Measurements from ENCODE around the gene NFS1. TPM values are rescaled to one million over a fixed set of nuclear protein-coding genes. Genes with fewer than 3 reads are reported as not detected.

NFS1 gene
- total and polyA plus RNA-seq, 2 of the 4 experiments (the other 2 are of a cell fraction): 16.5 to 35.6 TPM

- Histone ChIP-seq H4K20me1 (ENCODE audit: insufficient read depth, low read length) (peaks cover 96% of the 10 kb centered on the region), H3K4me2 (ENCODE audit: low read depth, low read length) (no peak overlapping the region), H3K79me1 (ENCODE audit: low read depth in 1 of 2, low read length in 2 of 2) (peaks cover 0 to 36% of the 10 kb centered on the region in 2 experiments; a peak in 3 of 4 replicates), H3K9me1 (ENCODE audit: insufficient read depth, low read length) (no peaks in the 10 kb centered on the region; the same call in 1 of the 2 replicates), H3K27me3 (ENCODE audit: control insufficient read depth, insufficient read depth, low read length) (no peaks in the 10 kb centered on the region), H4K5ac (ENCODE audit: low read depth, low read length) (no peak overlapping the region), H3K9me3 (ENCODE audit: control insufficient read depth, insufficient read depth, low read length) (no peaks in the 10 kb centered on the region), H2AFZ (replicated peaks; ENCODE audit: low read length, poor library complexity) (no peak overlapping the region), H3K18ac (ENCODE audit: low read depth, low read length) (no peak overlapping the region), H2AK5ac (ENCODE audit: low read depth, low read length) (no peak overlapping the region), H2AK9ac (replicated peaks; ENCODE audit: low read depth, low read length, poor library complexity) (no peak overlapping the region), H3K4ac (ENCODE audit: low read depth, low read length) (no peak overlapping the region), H3K27ac (ENCODE audit: insufficient read depth, low read length) (no peak overlapping the region), H3K36me3 (ENCODE audit: control insufficient read depth, insufficient read depth, low read length) (peaks cover 71% of the 10 kb centered on the region), H3K23ac (ENCODE audit: low read depth, low read length) (no peak overlapping the region), H2BK120ac (ENCODE audit: low read depth, low read length) (no peak overlapping the region), H2BK5ac (ENCODE audit: low read depth, low read length, poor library complexity, severe bottlenecking) (no peak overlapping the region), H2BK20ac (ENCODE audit: low read depth, low read length) (no peak overlapping the region), H4K8ac (ENCODE audit: low read depth in 2 of 2, low read length in 2 of 2) (no peak overlapping the region), H3K4me1 (ENCODE audit: control insufficient read depth, insufficient read depth, low read length) (0 out of 2 replicates have a peak, but pooled peaks cover 1% of the 10 kb centered on the region), H3K14ac (replicated peaks; ENCODE audit: low read depth, low read length) (no peak overlapping the region), H4K91ac (ENCODE audit: insufficient read depth, low read depth, low read length) (no peak overlapping the region), H3K9ac (ENCODE audit: low read depth, low read length) (no peak overlapping the region; the same call in 1 of the 2 replicates), H3K4me3 (ENCODE audit: insufficient read depth, low read depth, low read length) (no peak overlapping the region), H3K56ac (ENCODE audit: extremely low read depth, insufficient read depth, low read length) (no peak overlapping the region), H2BK15ac (ENCODE audit: low read depth, low read length) (no peak overlapping the region)
- no TSS peak for BruUV-seq (replicated peaks)
- TF ChIP-seq CHD1 (IDR thresholded peaks at IDR 0.05; ENCODE audit: low read depth, low read length) (no peak), CEBPB (IDR thresholded peaks at IDR 0.05; ENCODE audit: low read depth, low read length) (no peak), POLR2A (IDR thresholded peaks at IDR 0.05; ENCODE audit: low read depth, low read length) (no peak), MAZ (IDR thresholded peaks at IDR 0.05; ENCODE audit: borderline replicate concordance, low read depth, low read length) (no peak), RAD21 (IDR thresholded peaks at IDR 0.05; ENCODE audit: low read length) (no peak), USF2 (IDR thresholded peaks at IDR 0.05; ENCODE audit: low read depth, low read length) (no peak)
- no peak for ATAC-seq (ENCODE audit: low read depth)
- POLR2A ChIA-PET (ENCODE audit: unreplicated experiment): interaction anchor here (1.0 kb wide), 1 partner anchor 9 kb away, joined by 3 read pairs; no protein-coding TSS in a partner anchor
- in situ Hi-C loops (cut with MboI; ENCODE audit: low sequenced_read_pairs): no loop called here
- no peak for DNase-seq
- dilution Hi-C loops (cut with HindIII; ENCODE audit: low sequenced_read_pairs, unreplicated experiment): no loop called here
- CTCF ChIA-PET: interaction anchor here (0.5 to 1.1 kb wide), 2 partner anchors 126 to 154 kb away, joined by 3 read pairs; no protein-coding TSS in a partner anchor
- intact Hi-C loops (cut with micrococcal nuclease): no loop called here
- WGBS, 2 experiments (ENCODE audit: extremely low coverage in 2 of 2, insufficient read length in 1 of 2): no CpG with 5 or more reads among the region's 4 CpGs
These were observed 31.7 kb upstream of the NFS1 start for GRCh38 chr20:35730583-35731468.
